GM18951 (cell line): Measurements from ENCODE around the gene IMPG2.

Experiments used
- POLR2A ChIP-seq: IDR thresholded peaks from 4 replicates; pipeline ENCODE4 v1.6.1; 2011; ENCODE audit warnings: mild to moderate bottlenecking; ENCODE audit not compliant: insufficient read length, insufficient read depth; ENCODE audit errors: extremely low read depth
- in situ Hi-C: fragments of 300-500 bp; cut with MboI; formaldehyde crosslinking; loops from one replicate; pipeline ENCODE4 v1.12.0; 2022; ENCODE audit warnings: low sequenced_read_pairs, mixed read lengths, inconsistent platforms; ENCODE audit not compliant: unreplicated experiment

Gene IMPG2

DNA sequence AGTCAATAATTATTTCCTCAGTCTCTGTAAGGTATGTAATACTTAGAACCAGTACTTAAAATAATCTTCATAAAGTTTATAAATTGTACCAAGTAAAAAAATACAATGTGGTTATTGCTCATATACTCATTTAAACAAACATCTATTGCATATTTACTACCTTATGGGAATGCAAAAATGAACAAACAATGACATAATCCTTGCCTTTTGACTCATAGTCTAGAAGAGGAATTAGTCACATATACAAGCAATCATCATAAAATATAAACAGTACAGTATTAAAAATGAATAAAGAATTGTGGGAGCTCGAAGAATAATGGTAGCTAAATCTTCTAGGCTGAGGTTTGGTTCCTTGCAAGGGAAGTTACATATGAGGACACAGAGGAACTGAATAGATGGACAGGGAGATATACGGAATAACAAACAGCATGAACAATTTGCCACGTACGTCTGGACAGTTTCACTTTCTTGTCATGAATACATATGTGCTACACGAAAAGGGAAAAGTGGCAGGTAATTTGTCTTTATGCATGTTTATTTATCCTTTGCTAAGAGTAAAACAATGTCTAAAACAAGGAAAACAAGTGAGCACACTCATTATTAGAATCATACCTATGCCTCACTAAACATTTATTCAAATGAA, 17.2 kb downstream of the IMPG2 start:
- in situ Hi-C loops: no loop called here
- no peak for TF ChIP-seq POLR2A

DNA sequence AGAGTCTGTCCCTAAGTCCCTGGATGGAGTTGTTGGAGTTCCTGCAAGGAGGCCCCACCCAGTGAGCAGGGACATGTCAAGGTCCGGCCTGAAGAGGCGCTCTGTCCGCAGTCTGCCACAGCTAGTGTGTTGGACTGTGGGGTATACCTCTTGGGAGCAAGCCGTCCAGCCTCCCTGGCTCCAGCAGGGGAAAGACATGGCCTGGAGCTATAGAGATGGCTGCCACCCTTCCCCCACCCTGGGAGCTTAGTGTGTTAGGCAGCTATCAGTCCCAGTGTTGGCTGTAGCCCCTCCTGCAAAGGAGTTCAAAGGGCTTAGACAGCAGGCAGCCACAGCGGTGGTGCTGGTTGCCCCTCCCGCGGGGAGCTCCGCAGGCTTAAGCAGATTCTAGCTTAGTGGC, 20.3 kb downstream of the IMPG2 start:
- TF ChIP-seq POLR2A: no peak
- in situ Hi-C loops: no loop called here

DNA sequence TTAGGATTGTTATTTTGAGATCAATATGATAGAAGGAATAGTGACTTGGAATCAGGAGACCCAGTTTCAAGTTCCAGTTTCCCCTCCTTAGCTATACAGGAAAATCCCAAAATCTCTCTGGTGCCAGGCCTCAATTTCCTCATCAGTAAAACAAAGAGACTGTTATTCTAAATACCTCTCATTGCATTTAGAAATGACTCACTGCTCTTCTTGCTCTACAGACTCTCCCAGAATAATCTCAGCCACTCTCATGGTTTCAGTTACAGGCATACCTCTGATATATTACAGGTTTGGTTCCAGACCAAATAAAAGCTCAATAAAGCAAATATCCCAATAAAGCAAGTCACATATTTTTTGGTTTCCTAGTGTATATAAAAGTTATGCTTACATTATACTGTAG, 28.3 kb downstream of the IMPG2 start:
- TF ChIP-seq POLR2A: no peak
- in situ Hi-C loops: no loop called here

DNA sequence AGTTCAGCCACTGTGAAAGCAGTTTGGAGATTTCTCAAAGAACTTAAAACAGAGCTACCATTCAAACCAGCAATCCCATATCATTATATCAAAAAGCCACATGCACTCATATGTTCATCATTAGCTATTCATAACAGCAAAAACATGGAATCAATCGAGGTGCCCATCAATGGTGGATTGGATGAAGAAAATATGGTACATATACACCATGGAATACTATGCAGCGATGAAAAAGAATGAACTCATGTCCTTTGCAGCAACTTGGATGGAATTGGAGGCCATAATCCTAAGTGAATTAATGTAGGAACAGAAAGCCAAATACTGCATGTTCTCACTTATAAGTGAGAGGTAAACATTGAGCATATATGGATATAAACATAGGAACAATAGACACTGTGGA, 32.1 kb downstream of the IMPG2 start:
- TF ChIP-seq POLR2A: no peak
- in situ Hi-C loops: no loop called here

DNA sequence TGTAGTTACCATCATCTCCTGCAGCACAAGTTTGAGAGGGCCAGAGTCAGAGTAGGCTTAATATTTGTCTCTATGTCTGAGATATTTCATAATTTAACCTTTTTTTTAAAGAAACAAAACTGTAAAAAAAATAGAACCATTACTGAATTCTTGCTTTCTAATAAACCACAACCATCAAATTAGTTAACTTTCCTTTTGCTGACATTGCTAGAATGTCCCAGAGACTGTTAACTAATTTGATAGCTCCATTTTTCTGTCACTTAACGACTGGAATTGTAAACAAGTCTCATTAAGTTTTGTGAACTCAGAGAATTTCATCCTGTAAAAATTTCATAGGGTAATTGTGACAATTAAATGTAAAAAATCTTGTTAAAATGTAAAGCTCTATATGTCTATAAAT, 35.6 kb downstream of the IMPG2 start:
- no peak for TF ChIP-seq POLR2A
- in situ Hi-C loops: no loop called here

DNA sequence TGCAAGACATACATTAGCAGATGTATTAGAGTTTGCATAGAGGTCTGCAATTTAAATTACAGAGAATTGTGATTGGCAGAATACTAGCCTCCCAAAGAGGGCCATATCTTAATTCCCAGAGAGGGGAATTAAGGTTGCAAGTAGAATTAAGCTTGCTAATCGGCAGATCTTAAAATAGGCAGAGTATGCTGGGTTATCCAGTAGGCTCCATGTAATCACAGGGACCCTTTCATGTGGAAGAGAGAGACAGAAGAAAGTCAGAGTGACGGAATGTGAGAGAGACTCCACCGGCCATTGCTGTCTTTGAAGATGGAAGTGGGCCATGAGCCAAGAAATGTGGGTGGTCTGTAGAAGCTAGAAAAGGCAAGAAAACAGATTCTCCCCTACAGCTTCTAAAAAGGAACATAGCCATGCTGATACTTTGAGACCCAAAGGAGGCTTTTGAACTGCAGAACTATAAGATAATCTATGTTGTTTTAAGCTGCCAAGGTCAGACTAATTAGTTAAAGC, 38.8 kb downstream of the IMPG2 start:
- no peak for TF ChIP-seq POLR2A
- in situ Hi-C loops: no loop called here

DNA sequence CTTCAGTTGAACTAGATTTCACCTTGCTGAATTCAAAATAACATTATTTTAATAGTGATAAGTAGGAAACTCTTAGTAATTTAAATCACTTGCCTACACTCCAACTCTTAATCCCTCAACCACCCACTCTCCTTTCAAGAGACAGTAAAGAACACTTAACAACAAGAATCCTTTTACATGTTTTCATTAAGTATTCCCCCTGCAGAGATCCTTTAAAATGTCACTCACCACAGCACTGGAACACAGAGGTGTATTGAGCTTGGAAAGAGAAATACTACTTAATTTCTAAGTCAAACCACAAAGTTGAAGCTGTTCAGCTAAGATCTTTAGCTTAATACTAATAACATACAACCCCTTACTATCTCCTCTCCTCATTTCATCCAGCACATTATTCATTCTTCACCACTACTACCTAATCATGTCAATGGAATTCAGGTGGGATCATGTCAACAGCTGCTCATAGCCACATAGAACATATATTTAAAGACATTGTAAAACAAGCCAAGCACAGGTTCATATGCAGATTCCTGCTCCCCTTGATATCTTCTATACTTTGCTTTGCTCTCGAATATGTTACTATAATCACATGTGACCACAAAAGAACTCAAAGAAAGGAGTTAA, 40.5 kb downstream of the IMPG2 start:
- TF ChIP-seq POLR2A: no peak
- in situ Hi-C loops: no loop called here

DNA sequence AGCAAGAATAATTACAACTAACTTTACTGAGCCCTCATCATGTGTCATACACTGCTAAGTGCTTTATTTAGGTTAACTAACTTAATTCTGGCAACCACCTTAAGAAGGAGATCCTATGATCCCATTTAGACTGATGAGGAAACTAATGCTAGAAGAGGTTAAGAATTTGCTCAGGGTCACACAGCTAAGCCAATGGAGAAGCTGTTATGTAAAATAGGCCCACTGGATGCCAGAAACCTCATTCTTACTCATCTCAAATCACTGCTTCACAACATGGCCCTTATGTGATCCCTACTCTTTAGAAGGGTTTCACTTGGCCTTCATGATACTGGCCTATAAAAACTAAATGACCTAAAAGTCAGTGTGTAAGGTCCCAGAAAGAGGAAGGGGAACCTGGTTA, 41.2 kb downstream of the IMPG2 start:
- no peak for TF ChIP-seq POLR2A
- in situ Hi-C loops: no loop called here

DNA sequence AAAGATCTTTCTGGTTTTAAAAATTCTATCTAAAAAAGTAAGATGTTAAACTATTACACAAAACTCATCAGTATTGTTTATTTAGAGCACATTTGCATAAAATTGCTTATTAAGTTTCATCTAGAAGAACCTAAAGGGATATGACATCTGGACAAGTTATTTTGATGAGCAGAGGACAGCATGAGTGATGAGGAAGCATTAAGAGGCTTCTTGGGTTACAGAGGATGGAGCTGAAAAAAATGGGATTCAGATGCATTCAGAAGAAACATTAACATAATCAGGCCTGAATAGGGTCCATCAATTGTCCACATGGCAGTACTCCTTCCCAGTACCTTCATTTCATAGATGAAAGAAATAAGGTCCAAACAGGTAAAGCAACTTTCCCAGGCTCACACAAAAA, 41.6 kb downstream of the IMPG2 start:
- in situ Hi-C loops: no loop called here
- no peak for TF ChIP-seq POLR2A

DNA sequence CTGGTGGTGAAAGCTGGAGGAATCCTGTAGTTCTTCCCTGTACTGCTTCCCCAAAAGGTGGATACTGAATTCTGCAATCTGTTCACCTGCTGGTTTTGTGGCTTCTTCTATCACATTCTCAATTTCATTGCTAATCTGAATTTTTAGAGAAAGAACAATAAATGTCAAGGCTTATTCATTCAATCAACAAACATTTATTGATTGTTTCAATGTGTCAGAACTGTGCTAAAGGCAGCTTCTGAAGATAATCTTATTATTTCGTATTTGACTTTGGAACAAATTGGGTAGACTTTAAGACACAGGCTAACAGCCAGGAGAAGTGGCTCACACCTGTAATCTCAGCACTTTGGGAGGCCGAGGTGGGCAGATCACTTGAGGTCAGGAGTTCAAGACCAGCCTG, 46.8 kb downstream of the IMPG2 start:
- TF ChIP-seq POLR2A: no peak
- in situ Hi-C loops: no loop called here

DNA sequence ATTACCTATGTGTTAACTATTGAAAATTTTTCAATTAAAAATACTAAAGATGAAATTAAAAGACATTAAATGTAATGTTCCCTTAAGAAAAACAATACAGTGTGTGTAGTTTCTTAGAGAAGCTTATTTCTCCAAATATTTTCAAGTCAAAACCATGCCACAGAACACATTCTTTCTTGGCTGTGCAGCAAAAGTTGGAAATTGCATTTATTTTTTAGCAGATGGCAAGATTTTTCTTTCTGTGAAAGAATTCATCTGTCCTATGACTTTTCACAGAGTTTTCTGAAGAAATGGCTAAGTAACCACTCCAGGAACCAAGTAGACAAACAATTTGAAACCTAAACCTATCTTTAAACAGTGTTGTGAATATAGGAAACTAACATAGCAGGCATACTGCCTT, 47.2 kb downstream of the IMPG2 start:
- in situ Hi-C loops: no loop called here

DNA sequence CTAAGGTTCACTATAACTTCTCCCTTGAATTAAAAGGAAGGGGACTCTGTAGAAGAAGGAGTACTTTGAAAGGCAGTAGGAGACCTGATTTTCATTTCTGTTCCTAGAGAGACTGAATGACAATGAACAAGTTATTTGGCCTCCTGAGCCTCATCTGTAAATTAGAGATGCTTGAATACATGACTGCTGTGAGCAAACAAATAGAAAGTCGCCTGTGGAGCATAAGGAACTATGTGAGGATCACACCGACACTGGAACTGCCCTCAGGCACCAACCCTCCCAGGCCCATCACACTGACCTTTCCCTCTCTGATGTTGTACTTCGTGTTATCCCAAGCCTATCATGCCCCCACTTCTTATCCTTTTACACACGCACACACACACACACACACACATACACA, 48.6 kb downstream of the IMPG2 start:
- in situ Hi-C loops: no loop called here
- TF ChIP-seq POLR2A: no peak

More for the DNA sequence above, 47.2 kb downstream of the IMPG2 start:
- no peak for TF ChIP-seq POLR2A

DNA sequence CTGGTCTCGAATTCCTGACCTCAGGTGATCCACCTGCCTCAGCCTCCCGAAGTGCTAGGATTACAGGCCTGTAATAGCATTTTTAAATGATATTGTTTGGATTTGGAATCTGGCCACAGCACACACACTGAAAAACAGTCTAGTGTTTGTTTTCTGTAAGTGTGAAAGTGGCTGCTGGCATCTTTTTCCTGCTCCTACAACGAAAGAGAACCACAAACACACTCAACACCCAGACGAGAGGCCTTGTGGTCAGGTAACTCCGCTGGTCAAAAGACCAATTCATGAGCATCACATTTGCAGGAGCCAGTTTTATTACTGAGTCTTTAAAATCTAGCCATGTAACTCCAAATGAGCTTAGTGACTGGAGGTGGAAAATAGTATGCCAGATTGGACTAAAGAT, 50.2 kb downstream of the IMPG2 start:
- in situ Hi-C loops: no loop called here
- no peak for TF ChIP-seq POLR2A

DNA sequence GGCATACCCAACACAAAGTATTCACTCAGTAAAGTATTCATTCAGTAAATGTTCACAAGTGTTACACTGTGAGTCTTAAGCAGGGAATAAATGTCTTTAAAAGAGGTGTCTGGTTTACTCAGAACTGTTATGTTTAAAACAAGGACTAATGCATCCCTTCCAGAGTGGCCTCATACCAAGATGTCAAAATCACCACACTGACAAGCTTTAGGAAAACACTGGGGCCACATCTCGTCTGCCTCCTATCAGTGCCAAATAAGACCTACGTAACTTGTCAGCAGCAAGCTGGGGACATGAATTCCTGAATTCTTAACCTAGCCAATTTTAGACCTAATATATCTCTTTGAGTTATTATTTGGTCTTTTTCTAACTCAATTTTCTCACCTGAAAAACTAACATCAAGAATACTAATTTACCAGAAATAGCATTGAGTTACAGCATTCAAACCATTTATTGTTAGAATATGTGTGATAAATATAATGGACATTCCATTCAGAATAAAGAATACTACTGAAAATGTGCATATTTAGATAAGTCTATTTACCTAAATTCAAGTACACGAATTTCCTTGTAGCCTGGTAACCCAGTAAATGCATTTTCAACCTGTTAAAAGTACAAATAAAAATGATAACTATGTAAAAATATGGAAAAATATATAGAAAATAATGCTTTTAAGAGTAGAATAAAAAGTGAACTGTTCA, 51.3 kb downstream of the IMPG2 start:
- in situ Hi-C loops: no loop called here
- TF ChIP-seq POLR2A: no peak
